A673 (cell line): ENCODE data around the gene ALOXE3. TPM values are rescaled to one million over a fixed set of nuclear protein-coding genes. Genes with fewer than 3 reads are reported as not detected.

Source experiments
- BruUV-seq: library from RNA; stranded (reverse); fragments of 400-500 nt; replicated peaks from 2 replicates; lab custom pipeline; 2021; lab: Mats Ljungman, UMichigan
- CTCF ChIA-PET: fragments of 300-600 bp; sonication (Branson Sonifier 250); formaldehyde crosslinking; loops from one replicate; lab custom pipeline; 2022; ENCODE audit warnings: antibody characterized with exemption; lab: Charles Lee
- POLR2A ChIA-PET: fragments of 300-600 bp; sonication (Branson Sonifier 250); formaldehyde crosslinking; loops from one replicate; lab custom pipeline; 2022; ENCODE audit warnings: antibody characterized with exemption; ENCODE audit not compliant: low non-redundant PET; lab: Charles Lee
- DNase-seq: peaks from one replicate; pipeline ENCODE4 v3.0.0-alpha.2; 2015; ENCODE audit warnings: low spot score
- H3K27ac ChIP-seq: fragments of 200-600 bp; sonication (generic); 2 replicates; pipeline ENCODE4 v1.5.1; 2016; ENCODE audit warnings: mixed run types, low read depth, mild to moderate bottlenecking, mixed read lengths, antibody characterized with exemption, low read length; ENCODE audit not compliant: poor library complexity, severe bottlenecking
- H3K27me3 ChIP-seq: fragments of 200-600 bp; sonication (generic); replicated peaks from 2 replicates; pipeline ENCODE4 v1.6.1; 2017; ENCODE audit warnings: mixed run types, low read depth, mild to moderate bottlenecking, mixed read lengths, antibody characterized with exemption, low read length; ENCODE audit not compliant: insufficient read depth, poor library complexity
- H3K36me3 ChIP-seq: fragments of 200-600 bp; sonication (generic); 2 replicates; pipeline ENCODE4 v1.6.1; 2016; ENCODE audit warnings: mixed run types, mild to moderate bottlenecking, mixed read lengths, antibody characterized with exemption, low read length; ENCODE audit not compliant: insufficient read depth, poor library complexity, severe bottlenecking
- H3K4me1 ChIP-seq: fragments of 200-600 bp; sonication (generic); 2 replicates; pipeline ENCODE4 v1.6.1; 2017; ENCODE audit warnings: mixed run types, mild to moderate bottlenecking, mixed read lengths, antibody characterized with exemption, low read length; ENCODE audit not compliant: insufficient read depth, poor library complexity, severe bottlenecking
- H3K4me3 ChIP-seq: fragments of 200-600 bp; sonication (generic); 2 replicates; pipeline ENCODE4 v1.5.1; 2016; ENCODE audit warnings: low read depth, mixed run types, mild to moderate bottlenecking, mixed read lengths, low read length; ENCODE audit not compliant: poor library complexity, severe bottlenecking
- H3K9me3 ChIP-seq: fragments of 200-600 bp; sonication (generic); 2 replicates; pipeline ENCODE4 v1.6.1; 2016; ENCODE audit warnings: mixed run types, low read depth, mild to moderate bottlenecking, mixed read lengths, antibody characterized with exemption, low read length; ENCODE audit not compliant: poor library complexity, severe bottlenecking
- EZH2 ChIP-seq: fragments of 200-600 bp; sonication (generic); IDR thresholded peaks from 2 replicates; pipeline ENCODE4 v1.6.1; 2017; ENCODE audit warnings: borderline replicate concordance, low read depth, mild to moderate bottlenecking, mixed read lengths, antibody characterized with exemption, low read length; ENCODE audit not compliant: poor library complexity, severe bottlenecking
- intact Hi-C: fragments of 100-400 bp; cut with micrococcal nuclease; formaldehyde crosslinking; loops from one replicate; pipeline ENCODE4 v1.10.0; 2022; ENCODE audit not compliant: unreplicated experiment
- total RNA-seq: library from RNA; stranded (reverse); gene quantifications from 2 replicates; pipeline ENCODE4 v1.2.3, GENCODE V29; 2021
- TF ChIP-seq, protein P1 (sequence below): fragments of 300-800, 200-600 bp; sonication (generic); conservative IDR thresholded peaks from 2 replicates; pipeline ENCODE4 v1.5.1; 2017; ENCODE audit warnings: low read depth, mild to moderate bottlenecking, antibody characterized with exemption, low read length, moderate library complexity, mixed read lengths

Gene ALOXE3
- total RNA-seq, 1 experiment from 2014 or later, result not detected

DNA sequence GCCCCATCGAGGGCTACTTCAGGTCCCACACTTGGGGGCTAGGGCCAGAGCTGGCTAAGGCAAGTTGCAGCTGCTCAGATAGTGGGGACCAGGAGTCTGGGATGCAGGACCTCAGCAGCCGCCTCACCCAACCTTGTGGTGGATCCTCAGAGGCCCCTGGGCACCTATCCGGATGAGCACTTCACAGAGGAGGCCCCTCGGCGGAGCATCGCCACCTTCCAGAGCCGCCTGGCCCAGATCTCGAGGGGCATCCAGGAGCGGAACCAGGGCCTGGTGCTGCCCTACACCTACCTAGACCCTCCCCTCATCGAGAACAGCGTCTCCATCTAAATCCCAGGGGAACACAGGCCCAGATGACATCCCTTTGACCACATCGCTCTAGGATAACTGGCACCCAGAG is 70.1 kb downstream of the ALOXE3 start:
- CTCF ChIA-PET, result no interaction called here
- DNase-seq, result no peak
- no peak overlapping the region for H3K27ac ChIP-seq
- intact Hi-C loops, result loop anchor here (10.0 kb wide), 1 partner anchor 223 kb away; no protein-coding TSS in a partner anchor
- H3K4me3 ChIP-seq, result no peak overlapping the region
- no TSS peak for BruUV-seq
- no peak for TF ChIP-seq EZH2
- TF ChIP-seq, protein P1, sequence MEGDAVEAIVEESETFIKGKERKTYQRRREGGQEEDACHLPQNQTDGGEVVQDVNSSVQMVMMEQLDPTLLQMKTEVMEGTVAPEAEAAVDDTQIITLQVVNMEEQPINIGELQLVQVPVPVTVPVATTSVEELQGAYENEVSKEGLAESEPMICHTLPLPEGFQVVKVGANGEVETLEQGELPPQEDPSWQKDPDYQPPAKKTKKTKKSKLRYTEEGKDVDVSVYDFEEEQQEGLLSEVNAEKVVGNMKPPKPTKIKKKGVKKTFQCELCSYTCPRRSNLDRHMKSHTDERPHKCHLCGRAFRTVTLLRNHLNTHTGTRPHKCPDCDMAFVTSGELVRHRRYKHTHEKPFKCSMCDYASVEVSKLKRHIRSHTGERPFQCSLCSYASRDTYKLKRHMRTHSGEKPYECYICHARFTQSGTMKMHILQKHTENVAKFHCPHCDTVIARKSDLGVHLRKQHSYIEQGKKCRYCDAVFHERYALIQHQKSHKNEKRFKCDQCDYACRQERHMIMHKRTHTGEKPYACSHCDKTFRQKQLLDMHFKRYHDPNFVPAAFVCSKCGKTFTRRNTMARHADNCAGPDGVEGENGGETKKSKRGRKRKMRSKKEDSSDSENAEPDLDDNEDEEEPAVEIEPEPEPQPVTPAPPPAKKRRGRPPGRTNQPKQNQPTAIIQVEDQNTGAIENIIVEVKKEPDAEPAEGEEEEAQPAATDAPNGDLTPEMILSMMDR, result no peak
- H3K36me3 ChIP-seq, result no peaks in the 10 kb centered on the region
- H3K27me3 ChIP-seq, result no peaks in the 10 kb centered on the region
- H3K4me1 ChIP-seq, result no peaks in the 10 kb centered on the region
- H3K9me3 ChIP-seq, result no peaks in the 10 kb centered on the region
- POLR2A ChIA-PET, result no interaction called here

DNA sequence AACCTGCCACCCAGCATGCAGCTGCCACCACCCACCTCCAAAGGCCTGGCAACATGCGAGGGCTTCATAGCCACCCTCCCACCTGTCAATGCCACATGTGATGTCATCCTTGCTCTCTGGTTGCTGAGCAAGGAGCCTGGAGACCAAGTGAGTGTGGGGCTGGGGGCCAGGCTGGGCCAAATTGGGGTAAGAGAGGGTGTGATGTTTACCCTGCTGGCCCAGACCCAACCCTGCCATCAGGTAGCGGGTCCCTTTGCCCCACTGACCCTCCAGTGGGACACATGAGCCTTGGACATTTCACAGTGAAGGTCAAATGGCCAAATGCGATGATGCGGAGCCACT is 70.6 kb downstream of the ALOXE3 start:
- POLR2A ChIA-PET, result interaction anchor here (0.5 kb wide), 1 partner anchor 235 kb away, joined by 6 read pairs; no protein-coding TSS in a partner anchor
- TF ChIP-seq EZH2, result no peak
- TF ChIP-seq, protein P1, result no peak

DNA sequence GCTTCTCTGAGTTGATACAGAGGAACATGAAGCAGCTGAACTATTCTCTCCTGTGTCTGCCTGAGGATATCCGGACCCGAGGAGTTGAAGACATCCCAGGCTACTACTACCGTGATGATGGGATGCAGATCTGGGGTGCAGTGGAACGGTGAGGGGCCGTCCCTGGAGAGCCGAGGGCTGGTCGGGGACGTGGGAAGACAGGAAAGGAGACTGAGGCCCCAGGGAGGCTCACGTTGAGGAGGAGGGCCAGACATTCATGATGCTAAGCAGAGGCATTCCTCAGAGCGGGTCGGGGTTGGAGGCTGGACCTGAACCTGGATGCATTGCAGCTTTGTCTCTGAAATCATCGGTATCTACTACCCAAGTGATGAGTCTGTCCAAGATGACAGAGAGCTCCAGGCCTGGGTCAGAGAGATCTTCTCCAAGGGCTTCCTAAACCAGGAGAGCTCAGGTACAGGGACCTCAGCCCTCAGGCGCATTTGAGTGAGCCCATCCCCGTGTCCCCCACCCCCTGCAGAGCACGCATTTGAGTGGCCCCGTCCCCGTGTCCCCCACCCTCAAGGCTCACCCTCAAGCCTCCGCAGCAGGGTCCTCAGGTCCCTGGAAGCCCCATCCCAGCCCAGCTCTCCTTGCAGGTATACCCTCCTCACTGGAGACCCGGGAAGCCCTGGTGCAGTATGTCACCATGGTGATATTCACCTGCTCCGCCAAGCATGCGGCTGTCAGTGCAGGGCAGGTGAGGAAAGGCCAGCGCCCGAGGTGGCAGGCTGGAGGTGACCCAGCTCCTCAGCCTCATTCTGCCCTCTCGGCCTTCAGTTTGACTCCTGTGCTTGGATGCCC is 71.2 kb downstream of the ALOXE3 start:
- no peak for DNase-seq
- Histone ChIP-seq H3K36me3 (no peaks in the 10 kb centered on the region), H3K4me1 (no peaks in the 10 kb centered on the region), H3K9me3 (no peaks in the 10 kb centered on the region), H3K27ac (no peak overlapping the region), H3K4me3 (no peak overlapping the region), H3K27me3 (no peaks in the 10 kb centered on the region)
- TF ChIP-seq, protein P1, result no peak
- no peak for TF ChIP-seq EZH2
- ChIA-PET POLR2A (interaction anchor here (0.5 kb wide), 1 partner anchor 234 kb away, joined by 6 read pairs; no protein-coding TSS in a partner anchor), CTCF (no interaction called here)
- intact Hi-C loops, result loop anchor here (10.0 kb wide), 1 partner anchor 222 kb away; no protein-coding TSS in a partner anchor
- no TSS peak for BruUV-seq

More for the DNA sequence above, 70.6 kb downstream of the ALOXE3 start:
- Histone ChIP-seq H3K4me1 (no peaks in the 10 kb centered on the region), H3K9me3 (no peaks in the 10 kb centered on the region), H3K36me3 (no peaks in the 10 kb centered on the region), H3K27me3 (no peaks in the 10 kb centered on the region), H3K4me3 (no peak overlapping the region), H3K27ac (no peak overlapping the region)
- CTCF ChIA-PET, result no interaction called here
- no peak for DNase-seq
- intact Hi-C loops, result loop anchor here (10.0 kb wide), 1 partner anchor 223 kb away; no protein-coding TSS in a partner anchor
- no TSS peak for BruUV-seq
